HG02798 (cell line): ENCODE measurements around the gene EMILIN3.
A peak's percentile ranks its signal among the peaks of the same experiment; 100 is the strongest.

Experiments
- ATAC-seq: cut with Tn5 transposase; IDR thresholded peaks from one replicate; pipeline ENCODE4 v1.9.1; 2021; ENCODE audit warnings: mild to moderate bottlenecking; ENCODE audit not compliant: unreplicated experiment, poor library complexity

Gene EMILIN3

GRCh38 chr20:41366546-41367392, at the start of gene EMILIN3:
Gene EMILIN3 (minus strand): TSS chr20:41366818. CDS start chr20:41366634, 184 bp downstream.
- ATAC-seq: no peak

- no peak for ATAC-seq
Observed at GRCh38 chr20:41415191-41415590, 48.6 kb upstream of the EMILIN3 start.

GRCh38 chr20:41413169-41413568, 46.6 kb upstream of the EMILIN3 start:
- ATAC-seq: no peak

GRCh38 chr20:41412324-41413120, 45.9 kb upstream of the EMILIN3 start:
- no peak for ATAC-seq

GRCh38 chr20:41411391-41411847, 44.8 kb upstream of the EMILIN3 start:
- ATAC-seq: no peak

- ATAC-seq: no peak
Observed at GRCh38 chr20:41408986-41409385, 42.4 kb upstream of the EMILIN3 start.

GRCh38 chr20:41408156-41408794, 41.7 kb upstream of the EMILIN3 start:
- ATAC-seq: peak; percentile 88

- no peak for ATAC-seq
Observed at GRCh38 chr20:41407607-41408006, 41.0 kb upstream of the EMILIN3 start.

GRCh38 chr20:41406896-41407444, 40.4 kb upstream of the EMILIN3 start:
- ATAC-seq: no peak

- no peak for ATAC-seq
Observed at GRCh38 chr20:41406353-41406752, 39.7 kb upstream of the EMILIN3 start.

GRCh38 chr20:41405436-41405835, 38.8 kb upstream of the EMILIN3 start:
- no peak for ATAC-seq

GRCh38 chr20:41403604-41404003, 37.0 kb upstream of the EMILIN3 start:
- no peak for ATAC-seq

GRCh38 chr20:41398408-41398807, 31.8 kb upstream of the EMILIN3 start:
- ATAC-seq: no peak

GRCh38 chr20:41395667-41396664, 29.3 kb upstream of the EMILIN3 start:
- no peak for ATAC-seq

GRCh38 chr20:41394931-41395666, 28.5 kb upstream of the EMILIN3 start:
- ATAC-seq: no peak

GRCh38 chr20:41394081-41394480, 27.5 kb upstream of the EMILIN3 start:
- no peak for ATAC-seq

GRCh38 chr20:41393705-41394066, 27.1 kb upstream of the EMILIN3 start:
- no peak for ATAC-seq

GRCh38 chr20:41392871-41393704, 26.5 kb upstream of the EMILIN3 start:
- no peak for ATAC-seq
